OCI-LY7 (cell line): ENCODE results near the gene ATXN1L. TPM values are rescaled to one million over a fixed set of nuclear protein-coding genes. Genes with fewer than 3 reads are reported as not detected.

Source experiments
- BruUV-seq: library from RNA; stranded (reverse); fragments of 400-500 nt; replicated peaks from 2 replicates; lab custom pipeline; 2021; lab: Mats Ljungman, UMichigan
- CTCF ChIA-PET: fragments of 300-600 bp; sonication (Branson Sonifier 250); formaldehyde crosslinking; loops from one replicate; lab custom pipeline; 2022; ENCODE audit warnings: antibody characterized with exemption; ENCODE audit not compliant: unreplicated experiment; lab: Charles Lee
- POLR2A ChIA-PET: fragments of 300-600 bp; sonication (Branson Sonifier 250); formaldehyde crosslinking; loops from one replicate; lab custom pipeline; 2022; ENCODE audit warnings: antibody characterized with exemption; lab: Charles Lee
- DNase-seq: peaks from one replicate; pipeline ENCODE4 v3.0.0-alpha.2; 2015; ENCODE audit warnings: low spot score
- H2AFZ ChIP-seq: fragments of 200-600 bp; sonication (generic), shearing (Covaris generic); 2 replicates; pipeline ENCODE4 v1.6.1; 2014; ENCODE audit warnings: mild to moderate bottlenecking, antibody characterized with exemption, low read length, moderate library complexity
- H3K27ac ChIP-seq: fragments of 200-600 bp; sonication (generic); 2 replicates; pipeline ENCODE4 v1.5.1; 2014; ENCODE audit warnings: mixed run types, low read depth, mild to moderate bottlenecking, moderate library complexity, low read length, inconsistent platforms; ENCODE audit not compliant: poor library complexity, severe bottlenecking
- H3K36me3 ChIP-seq: fragments of 200-600 bp; sonication (generic); 2 replicates; pipeline ENCODE4 v1.6.1; 2014; ENCODE audit warnings: mild to moderate bottlenecking, antibody characterized with exemption, low read length, moderate library complexity, mixed read lengths; ENCODE audit not compliant: insufficient read depth
- H3K4me1 ChIP-seq: fragments of 200-600 bp; sonication (generic); 2 replicates; pipeline ENCODE4 v1.5.1; 2014; ENCODE audit warnings: mild to moderate bottlenecking, low read length; ENCODE audit not compliant: insufficient read depth, poor library complexity, severe bottlenecking
- H3K4me2 ChIP-seq: fragments of 200-600 bp; sonication (generic); 2 replicates; pipeline ENCODE4 v1.6.1; 2014; ENCODE audit warnings: mild to moderate bottlenecking, low read length
- H3K4me3 ChIP-seq: fragments of 200-600 bp; sonication (generic); 2 replicates; pipeline ENCODE4 v1.5.1; 2014; ENCODE audit warnings: mild to moderate bottlenecking, low read depth, low read length; ENCODE audit not compliant: poor library complexity, severe bottlenecking
- H3K79me2 ChIP-seq: fragments of 200-600 bp; sonication (generic); 2 replicates; pipeline ENCODE4 v1.6.1; 2016; ENCODE audit warnings: low read depth, mild to moderate bottlenecking, low read length, moderate library complexity, mixed read lengths; ENCODE audit not compliant: insufficient read depth
- H3K9me2 ChIP-seq: fragments of 200-600 bp; sonication (generic); 2 replicates; pipeline ENCODE4 v1.6.1; 2016; ENCODE audit warnings: mild to moderate bottlenecking, low read length, mixed read lengths; ENCODE audit not compliant: insufficient read depth
- H3K9me3 ChIP-seq: fragments of 200-600 bp; sonication (generic); 2 replicates; pipeline ENCODE4 v1.6.1; 2014; ENCODE audit warnings: mild to moderate bottlenecking, mixed run types, low read length, mixed read lengths
- H4K20me1 ChIP-seq: fragments of 200-600 bp; sonication (generic); 2 replicates; pipeline ENCODE4 v1.6.1; 2014; ENCODE audit warnings: mild to moderate bottlenecking, antibody characterized with exemption, low read length, moderate library complexity, mixed read lengths; ENCODE audit not compliant: insufficient read depth
- CTCF ChIP-seq: fragments of 200-600 bp; sonication (generic); conservative IDR thresholded peaks from 2 replicates; pipeline ENCODE4 v1.5.1; 2014; ENCODE audit warnings: mild to moderate bottlenecking, antibody characterized with exemption, low read length, moderate library complexity, mixed read lengths
- EZH2phosphoT487 ChIP-seq: fragments of 200-600 bp; sonication (generic); IDR thresholded peaks from 2 replicates; pipeline ENCODE4 v1.6.1; 2018; ENCODE audit warnings: low read depth, borderline replicate concordance, mild to moderate bottlenecking, mixed run types, antibody characterized with exemption, low read length, moderate library complexity, mixed read lengths
- intact Hi-C: fragments of 100-400 bp; cut with micrococcal nuclease; formaldehyde crosslinking; loops from one replicate; pipeline ENCODE4 v1.10.0; 2022; ENCODE audit not compliant: unreplicated experiment
- total RNA-seq, 2 experiments: library from RNA; depleted of rRNA in 1 of 2; stranded (reverse); fragments of >200 nt in 1 of 2; shearing (Covaris generic) in 1 of 2; gene quantifications; 2 replicates each; pipeline ENCODE4 v1.2.3, GENCODE V29; 2014 to 2022

Gene ATXN1L
- total RNA-seq, 2 experiments from 2014 or later: 12.5 to 19.5 TPM

- Histone ChIP-seq H2AFZ (no peak overlapping the region), H3K4me1 (no peaks in the 10 kb centered on the region), H3K27ac (no peak overlapping the region), H3K79me2 (no peaks in the 10 kb centered on the region), H3K4me2 (no peak overlapping the region), H3K4me3 (no peak overlapping the region), H4K20me1 (no peaks in the 10 kb centered on the region), H3K9me2 (no peaks in the 10 kb centered on the region), H3K9me3 (no peaks in the 10 kb centered on the region), H3K36me3 (no peaks in the 10 kb centered on the region)
- BruUV-seq: no TSS peak
- ChIA-PET POLR2A (no interaction called here), CTCF (no interaction called here)
- intact Hi-C loops: no loop called here
- TF ChIP-seq EZH2phosphoT487: no peak
- no peak for TF ChIP-seq CTCF
- DNase-seq: no peak
Observed at GRCh38 chr16:71834291-71834690, 11.5 kb upstream of the ATXN1L start.

DNA sequence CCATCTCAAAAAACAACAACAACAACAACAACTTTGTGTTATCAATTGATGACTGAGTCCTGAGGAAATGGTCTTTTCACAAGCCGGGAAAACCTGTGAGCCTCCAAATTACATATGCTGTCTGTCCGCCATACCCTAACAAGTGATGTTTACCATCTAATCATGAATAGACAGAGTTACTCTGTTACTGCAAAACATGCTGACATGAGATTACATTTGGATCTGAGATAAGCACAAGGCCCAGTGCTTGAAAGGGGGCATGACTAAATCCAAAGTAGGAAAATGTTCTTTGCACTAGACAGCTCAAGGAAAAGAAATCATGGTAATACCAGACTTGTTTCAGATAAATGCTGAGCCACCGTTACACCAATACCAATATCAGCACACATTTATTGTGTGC lies 8.6 kb upstream of the ATXN1L start:
- Histone ChIP-seq H3K4me1 (peaks cover 4% of the 10 kb centered on the region), H3K27ac (no peak overlapping the region), H3K9me3 (no peaks in the 10 kb centered on the region), H3K36me3 (no peaks in the 10 kb centered on the region), H3K4me2 (no peak overlapping the region), H3K4me3 (no peak overlapping the region), H4K20me1 (no peaks in the 10 kb centered on the region), H3K79me2 (no peaks in the 10 kb centered on the region), H2AFZ (no peak overlapping the region), H3K9me2 (no peaks in the 10 kb centered on the region)
- CTCF ChIA-PET: no interaction called here
- intact Hi-C loops: no loop called here
- POLR2A ChIA-PET: no interaction called here
- no peak for TF ChIP-seq CTCF
- DNase-seq: no peak
- no TSS peak for BruUV-seq

GRCh38 chr16:71840052-71840451 lies 5.7 kb upstream of the ATXN1L start:
- Histone ChIP-seq H3K4me2 (no peak overlapping the region), H3K9me2 (no peaks in the 10 kb centered on the region), H3K36me3 (no peaks in the 10 kb centered on the region), H4K20me1 (no peaks in the 10 kb centered on the region), H2AFZ (no peak overlapping the region), H3K27ac (no peak overlapping the region), H3K4me1 (peaks cover 19% of the 10 kb centered on the region), H3K79me2 (no peaks in the 10 kb centered on the region), H3K4me3 (no peak overlapping the region), H3K9me3 (no peaks in the 10 kb centered on the region)
- POLR2A ChIA-PET: interaction anchor here (1.0 to 1.4 kb wide), 4 partner anchors 12 to 45 kb away, joined by 3 to 5 read pairs (median 4); no protein-coding TSS in a partner anchor
- BruUV-seq: no TSS peak
- no peak for DNase-seq
- CTCF ChIA-PET: no interaction called here
- TF ChIP-seq EZH2phosphoT487 (no peak), CTCF (no peak)
- intact Hi-C loops: no loop called here
